CD14-positive monocyte (primary cell): ENCODE measurements around the gene SPAG7. TPM values are rescaled to one million over a fixed set of nuclear protein-coding genes. Genes with fewer than 3 reads are reported as not detected.

Experiments used
- DNase-seq, 3 donors: peaks; one replicate each; pipeline ENCODE4 v3.0.0-alpha.2; 2011 to 2022
- H2AFZ ChIP-seq: 2 replicates; pipeline ENCODE4 v1.6.0; 2012; ENCODE audit warnings: mild to moderate bottlenecking, low read depth, low read length, inconsistent platforms; ENCODE audit not compliant: insufficient read depth, poor library complexity, severe bottlenecking
- H3K27ac ChIP-seq, 2 donors: 1 replicate in 1 of 2; 2 replicates in 1 of 2; pipeline ENCODE4 v1.5.1; 2012 to 2013; ENCODE audit warnings: low read length in 2 of 2, control low read depth in 1 of 2, inconsistent platforms in 1 of 2, low read depth in 1 of 2, mild to moderate bottlenecking in 1 of 2
- H3K27me3 ChIP-seq, 2 donors: one replicate each; pipeline versions ENCODE4 v1.6.0 to v1.6.1; 2011 to 2013; ENCODE audit warnings: low read length in 2 of 2; ENCODE audit not compliant: control insufficient read depth in 2 of 2, insufficient read depth in 2 of 2
- H3K36me3 ChIP-seq, 2 donors: replicated peaks in 1 of 2; 1 replicate in 1 of 2; 2 replicates in 1 of 2; pipeline versions ENCODE4 v1.5.1 to v1.6.1; 2012 to 2013; ENCODE audit warnings: low read length in 2 of 2, control low read depth in 1 of 2, inconsistent platforms in 1 of 2, mild to moderate bottlenecking in 1 of 2; ENCODE audit not compliant: insufficient read depth in 2 of 2, control insufficient read depth in 1 of 2
- H3K4me1 ChIP-seq, 2 donors: 1 replicate in 1 of 2; 2 replicates in 1 of 2; pipeline versions ENCODE4 v1.5.1 to v1.6.1; 2012 to 2013; ENCODE audit warnings: low read length in 2 of 2, control low read depth in 1 of 2, inconsistent platforms in 1 of 2, mild to moderate bottlenecking in 1 of 2, moderate library complexity in 1 of 2; ENCODE audit not compliant: insufficient read depth in 2 of 2, control insufficient read depth in 1 of 2
- H3K4me2 ChIP-seq: replicated peaks from 2 replicates; pipeline ENCODE3; 2012; ENCODE audit warnings: low read length, moderate library complexity, mild to moderate bottlenecking; ENCODE audit not compliant: poor library complexity, severe bottlenecking; ENCODE audit errors: extremely low read depth
- H3K4me3 ChIP-seq, 3 experiments: fragments of 200-600 bp in 1 of 3; sonication (generic) in 1 of 3; replicated peaks in 1 of 3; 1 replicate in 2 of 3; 2 replicates in 1 of 3; pipeline ENCODE4 v1.5.1; 2011 to 2013; ENCODE audit warnings: low read length in 3 of 3, mild to moderate bottlenecking in 3 of 3, control low read depth in 2 of 3, low read depth in 2 of 3, inconsistent platforms in 1 of 3, moderate library complexity in 1 of 3
- H3K79me2 ChIP-seq: 2 replicates; pipeline ENCODE4 v1.6.0; 2012; ENCODE audit warnings: mild to moderate bottlenecking, control low read depth, inconsistent platforms, low read length, moderate library complexity; ENCODE audit not compliant: insufficient read depth
- H3K9ac ChIP-seq: 2 replicates; pipeline ENCODE4 v1.6.0; 2017; ENCODE audit warnings: low read length, mild to moderate bottlenecking; ENCODE audit not compliant: insufficient read depth, poor library complexity, severe bottlenecking
- H3K9me3 ChIP-seq, 2 donors: replicated peaks in 1 of 2; 1 replicate in 1 of 2; 2 replicates in 1 of 2; pipeline versions ENCODE4 v1.5.1 to v1.6.1; 2012 to 2013; ENCODE audit warnings: low read length in 2 of 2, control low read depth in 1 of 2; ENCODE audit not compliant: control insufficient read depth in 1 of 2, insufficient read depth in 1 of 2
- H4K20me1 ChIP-seq: 2 replicates; pipeline ENCODE4 v1.6.0; 2012; ENCODE audit warnings: mild to moderate bottlenecking, low read length, control low read depth, moderate library complexity; ENCODE audit not compliant: insufficient read depth
- H3K27ac Mint-ChIP-seq, 7 donors: one replicate each; pipeline ENCODE4 v1.8.0; 2020; ENCODE audit warnings: mild to moderate bottlenecking in 7 of 7, mixed read lengths in 7 of 7, moderate library complexity in 6 of 7, inconsistent platforms in 2 of 7
- H3K27me3 Mint-ChIP-seq, 3 donors: one replicate each; pipeline ENCODE4 v1.8.0; 2021 to 2022; ENCODE audit warnings: low read depth in 3 of 3, mild to moderate bottlenecking in 3 of 3, mixed read lengths in 3 of 3, moderate library complexity in 3 of 3, inconsistent platforms in 1 of 3
- H3K36me3 Mint-ChIP-seq, 2 donors: one replicate each; pipeline ENCODE4 v1.8.0; 2020; ENCODE audit warnings: mixed read lengths in 2 of 2, inconsistent platforms in 1 of 2, mild to moderate bottlenecking in 1 of 2
- H3K4me1 Mint-ChIP-seq: one replicate; pipeline ENCODE4 v1.8.0; 2020; ENCODE audit warnings: mild to moderate bottlenecking, mixed read lengths
- H3K4me3 Mint-ChIP-seq, 2 donors: one replicate each; pipeline ENCODE4 v1.8.0; 2020; ENCODE audit warnings: mild to moderate bottlenecking in 2 of 2, mixed read lengths in 2 of 2, moderate library complexity in 1 of 2
- H3K9me3 Mint-ChIP-seq, 7 donors: one replicate each; pipeline ENCODE4 v1.8.0; 2020 to 2022; ENCODE audit warnings: mixed read lengths in 7 of 7, mild to moderate bottlenecking in 6 of 7, moderate library complexity in 6 of 7, inconsistent platforms in 2 of 7
- CTCF ChIP-seq: fragments of 200-600 bp; IDR thresholded peaks from one replicate; pipeline ENCODE4 v1.8.0; 2022; ENCODE audit warnings: antibody characterized with exemption, mild to moderate bottlenecking
- WGBS: methylation state at CpG from one replicate; pipeline ENCODE4 v1.1.5; 2013; ENCODE audit warnings: missing lambda C conversion rate; ENCODE audit not compliant: insufficient coverage; 5-methylcytosine and 5-hydroxymethylcytosine counted together
- intact Hi-C, 2 donors: fragments of 100-400 bp; cut with micrococcal nuclease; formaldehyde crosslinking; loops; one replicate each; pipeline versions ENCODE4 v1.15.0 to v1.15.1; 2023
- polyA plus RNA-seq, 3 donors: library from polyadenylated mRNA; depleted of rRNA in 1 of 3; unstranded in 2 of 3; stranded (reverse) in 1 of 3; fragments of 300-500 nt in 2 of 3; fragments of >200 nt in 1 of 3; fragmentation: Illumina TruSeq in 2 of 3; gene quantifications; 1 replicate in 2 of 3; 2 replicates in 1 of 3; pipeline ENCODE4 v1.2.3, GENCODE V29; 2012 to 2021

SPAG7 gene
- polyA plus RNA-seq, 3 donors, result 75.6 to 96.7 (median 85.1) TPM

- peak overlapping the region; percentile 76 to 94 (median 78) for H3K4me3 ChIP-seq
- TF ChIP-seq CTCF, result no peak
- peaks cover 66% of the 10 kb centered on the region for H3K79me2 ChIP-seq
- Mint-ChIP-seq H3K27me3 (peaks cover 0 to 4% (median under 1%) of the 10 kb centered on the region in 3 donors), H3K36me3 (peaks cover 51 to 54% of the 10 kb centered on the region in 2 donors), H3K27ac (peak overlapping the region; percentile 89 to 96 (median 92)), H3K4me1 (peaks cover 60% of the 10 kb centered on the region), H3K9me3 (no peaks in the 10 kb centered on the region), H3K4me3 (peak overlapping the region; percentile 90 to 95)
- peak overlapping the region; percentile 87 for H2AFZ ChIP-seq
- H3K9me3 ChIP-seq, result no peaks in the 10 kb centered on the region
- WGBS, result 0% methylated on average over 16 of the region's 16 CpGs
- H3K27me3 ChIP-seq, result no peaks in the 10 kb centered on the region
- intact Hi-C loops, result loop anchor here in 1 of 2 donors (5.0 kb wide), 1 partner anchor 38 kb away; no protein-coding TSS in a partner anchor
- peaks cover 53 to 59% of the 10 kb centered on the region in 2 donors for H3K4me1 ChIP-seq
- H3K4me2 ChIP-seq, result peak overlapping the region; percentile 89
- peak overlapping the region; percentile 89 for H3K9ac ChIP-seq
- H3K36me3 ChIP-seq, result peaks cover 34 to 46% of the 10 kb centered on the region in 2 donors
- peak overlapping the region; percentile 94 for H3K27ac ChIP-seq
- peaks cover 55% of the 10 kb centered on the region for H4K20me1 ChIP-seq
- DNase-seq, result no peak
Observed at GRCh38 chr17:4939546-4939795, 28.1 kb downstream of the SPAG7 start.

- peaks cover 50% of the 10 kb centered on the region for H4K20me1 ChIP-seq
- peak overlapping the region; percentile 89 for H3K4me2 ChIP-seq
- intact Hi-C loops, result loop anchor here in 1 of 2 donors (5.0 kb wide), 1 partner anchor 38 kb away; no protein-coding TSS in a partner anchor
- no peak for TF ChIP-seq CTCF
- H2AFZ ChIP-seq, result peak overlapping the region; percentile 87
- H3K27ac Mint-ChIP-seq, result peak overlapping the region; percentile 89 to 96 (median 92)
- peak overlapping the region; percentile 90 to 95 for H3K4me3 Mint-ChIP-seq
- peaks cover 48 to 50% of the 10 kb centered on the region in 2 donors for H3K36me3 Mint-ChIP-seq
- peaks cover 53 to 59% of the 10 kb centered on the region in 2 donors for H3K4me1 ChIP-seq
- H3K9me3 ChIP-seq, result no peaks in the 10 kb centered on the region
- peak overlapping the region; percentile 94 for H3K27ac ChIP-seq
- H3K36me3 ChIP-seq, result peaks cover 33 to 44% of the 10 kb centered on the region in 2 donors
- WGBS, result 64% methylated on average over 16 of the region's 19 CpGs
- no peak for DNase-seq
- H3K9me3 Mint-ChIP-seq, result no peaks in the 10 kb centered on the region
- peaks cover 60% of the 10 kb centered on the region for H3K4me1 Mint-ChIP-seq
- peak overlapping the region; percentile 89 for H3K9ac ChIP-seq
- peaks cover 60% of the 10 kb centered on the region for H3K79me2 ChIP-seq
- peak overlapping the region; percentile 76 to 94 (median 78) for H3K4me3 ChIP-seq
- peaks cover under 1 to 5% (median 4%) of the 10 kb centered on the region in 3 donors for H3K27me3 Mint-ChIP-seq
- no peaks in the 10 kb centered on the region for H3K27me3 ChIP-seq
Observed at GRCh38 chr17:4938688-4939545, 28.7 kb downstream of the SPAG7 start.
